Mammary epithelial cell (primary cell): ENCODE data around the gene REPIN1.
"Not testable (repeated sequence)": the region's sequence is repeated elsewhere in the genome, so short reads cannot be mapped to it uniquely, and the experiment has no call there.

Experiments used
- CTCF ChIP-seq, 2 donors: IDR thresholded peaks in 1 of 2; conservative IDR thresholded peaks in 1 of 2; 2 replicates each; pipeline ENCODE4 v1.5.1; 2011 to 2012; ENCODE audit warnings: inconsistent platforms in 2 of 2, low read length in 2 of 2, mild to moderate bottlenecking in 2 of 2, control low read depth in 1 of 2, low read depth in 1 of 2; ENCODE audit not compliant: insufficient read depth in 1 of 2; ENCODE audit errors: extremely low read depth in 1 of 2
- EZH2 ChIP-seq: IDR thresholded peaks from 2 replicates; pipeline ENCODE4 v1.6.1; 2012; ENCODE audit warnings: low read length, inconsistent platforms, borderline replicate concordance

- TF ChIP-seq CTCF (conservative IDR thresholded peaks at IDR 0.05 in 1 of 2, IDR thresholded peaks at IDR 0.05 in 1 of 2; ENCODE audit: extremely low read depth in 1 of 2, insufficient read depth in 1 of 2, low read depth in 1 of 2, low read length in 2 of 2); EZH2: not testable (repeated sequence)
Observed at GRCh38 chr7:150385884-150386283, 17.3 kb downstream of the REPIN1 start.
